Testis (tissue), 2 donors: ENCODE measurements around the gene SLC5A10.

Source experiments
- POLR2A ChIP-seq: fragments of 450-650 bp; IDR thresholded peaks from one replicate; pipeline ENCODE4 v1.6.1; 2017; ENCODE audit warnings: antibody characterized with exemption, mild to moderate bottlenecking, moderate library complexity
- TF ChIP-seq, protein P1 (sequence below), 3 experiments: fragments of 450-650 bp in 2 of 3; fragments of 200-600 bp in 1 of 3; sonication (generic) in 1 of 3; IDR thresholded peaks; one replicate each; pipeline ENCODE4 v1.5.1; 2016 to 2019; ENCODE audit warnings: antibody characterized with exemption in 3 of 3, mild to moderate bottlenecking in 2 of 3, moderate library complexity in 1 of 3

DNA sequence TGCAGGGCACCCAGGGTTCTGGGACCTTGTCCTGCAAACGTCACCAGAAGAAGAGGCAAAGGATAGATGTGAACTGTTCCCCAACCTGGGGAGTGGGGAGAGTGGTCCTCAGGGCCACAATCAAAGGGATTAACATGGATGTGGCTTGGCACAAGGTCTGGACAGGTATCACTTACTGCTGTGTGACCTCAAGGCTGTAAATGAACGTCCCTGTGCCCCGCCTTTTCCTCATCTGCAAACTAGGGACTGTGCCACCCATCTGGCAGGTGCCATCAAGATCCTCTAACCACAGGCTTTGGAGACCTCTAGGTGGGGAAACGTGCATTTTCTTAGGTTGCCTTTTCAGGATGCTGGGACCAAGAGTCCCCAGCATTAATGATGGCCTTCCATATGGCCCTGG is 25.1 kb downstream of the SLC5A10 start:
- TF ChIP-seq POLR2A, result no peak
- TF ChIP-seq, protein P1, sequence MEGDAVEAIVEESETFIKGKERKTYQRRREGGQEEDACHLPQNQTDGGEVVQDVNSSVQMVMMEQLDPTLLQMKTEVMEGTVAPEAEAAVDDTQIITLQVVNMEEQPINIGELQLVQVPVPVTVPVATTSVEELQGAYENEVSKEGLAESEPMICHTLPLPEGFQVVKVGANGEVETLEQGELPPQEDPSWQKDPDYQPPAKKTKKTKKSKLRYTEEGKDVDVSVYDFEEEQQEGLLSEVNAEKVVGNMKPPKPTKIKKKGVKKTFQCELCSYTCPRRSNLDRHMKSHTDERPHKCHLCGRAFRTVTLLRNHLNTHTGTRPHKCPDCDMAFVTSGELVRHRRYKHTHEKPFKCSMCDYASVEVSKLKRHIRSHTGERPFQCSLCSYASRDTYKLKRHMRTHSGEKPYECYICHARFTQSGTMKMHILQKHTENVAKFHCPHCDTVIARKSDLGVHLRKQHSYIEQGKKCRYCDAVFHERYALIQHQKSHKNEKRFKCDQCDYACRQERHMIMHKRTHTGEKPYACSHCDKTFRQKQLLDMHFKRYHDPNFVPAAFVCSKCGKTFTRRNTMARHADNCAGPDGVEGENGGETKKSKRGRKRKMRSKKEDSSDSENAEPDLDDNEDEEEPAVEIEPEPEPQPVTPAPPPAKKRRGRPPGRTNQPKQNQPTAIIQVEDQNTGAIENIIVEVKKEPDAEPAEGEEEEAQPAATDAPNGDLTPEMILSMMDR (IDR thresholded peaks at IDR 0.05), result no peak
